ENCODE data around the gene BDKRB1. TPM values are rescaled to one million over a fixed set of nuclear protein-coding genes. Genes with fewer than 3 reads are reported as not detected.

The BDKRB1 gene
- total and polyA plus RNA-seq, 2 donors from 2014 or later = 1.2 to 1.5 TPM

- Histone ChIP-seq H3K27me3 (ENCODE audit: control insufficient read depth, insufficient read depth, low read length) (no peaks in the 10 kb centered on the region), H3K36me3 (ENCODE audit: control insufficient read depth in 2 of 3, insufficient read depth in 3 of 3, low read length in 3 of 3) (no peaks in the 10 kb centered on the region), H3K4me1 (ENCODE audit: control insufficient read depth in 2 of 3, insufficient read depth in 2 of 3, low read depth in 1 of 3, low read length in 3 of 3) (peaks cover 0 to 2% (median 0%) of the 10 kb centered on the region in 3 donors), H3K9me3 (ENCODE audit: control insufficient read depth in 2 of 3, insufficient read depth in 1 of 3, low read length in 3 of 3) (no peaks in the 10 kb centered on the region), H3K4me3 (ENCODE audit: low read length in 3 of 3) (peak overlapping the region in 1 of 3 donors; percentile 30), H3K27ac (ENCODE audit: low read depth in 2 of 2, low read length in 2 of 2) (no peak overlapping the region), H3K9ac (ENCODE audit: low read length in 3 of 3) (peak overlapping the region in 1 of 3 donors; percentile 55)
- DNase-seq = peak in 1 of 5 donors; percentile 62
- TF ChIP-seq, protein P1, sequence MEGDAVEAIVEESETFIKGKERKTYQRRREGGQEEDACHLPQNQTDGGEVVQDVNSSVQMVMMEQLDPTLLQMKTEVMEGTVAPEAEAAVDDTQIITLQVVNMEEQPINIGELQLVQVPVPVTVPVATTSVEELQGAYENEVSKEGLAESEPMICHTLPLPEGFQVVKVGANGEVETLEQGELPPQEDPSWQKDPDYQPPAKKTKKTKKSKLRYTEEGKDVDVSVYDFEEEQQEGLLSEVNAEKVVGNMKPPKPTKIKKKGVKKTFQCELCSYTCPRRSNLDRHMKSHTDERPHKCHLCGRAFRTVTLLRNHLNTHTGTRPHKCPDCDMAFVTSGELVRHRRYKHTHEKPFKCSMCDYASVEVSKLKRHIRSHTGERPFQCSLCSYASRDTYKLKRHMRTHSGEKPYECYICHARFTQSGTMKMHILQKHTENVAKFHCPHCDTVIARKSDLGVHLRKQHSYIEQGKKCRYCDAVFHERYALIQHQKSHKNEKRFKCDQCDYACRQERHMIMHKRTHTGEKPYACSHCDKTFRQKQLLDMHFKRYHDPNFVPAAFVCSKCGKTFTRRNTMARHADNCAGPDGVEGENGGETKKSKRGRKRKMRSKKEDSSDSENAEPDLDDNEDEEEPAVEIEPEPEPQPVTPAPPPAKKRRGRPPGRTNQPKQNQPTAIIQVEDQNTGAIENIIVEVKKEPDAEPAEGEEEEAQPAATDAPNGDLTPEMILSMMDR (IDR thresholded peaks at IDR 0.05; ENCODE audit: borderline replicate concordance, extremely low read depth, insufficient read depth) = no peak
- intact Hi-C loops (cut with DNase I) = no loop called here
- FAIRE-seq = no peak
Observed at GRCh38 chr14:96267336-96267735, 11.3 kb downstream of the BDKRB1 start.

DNA sequence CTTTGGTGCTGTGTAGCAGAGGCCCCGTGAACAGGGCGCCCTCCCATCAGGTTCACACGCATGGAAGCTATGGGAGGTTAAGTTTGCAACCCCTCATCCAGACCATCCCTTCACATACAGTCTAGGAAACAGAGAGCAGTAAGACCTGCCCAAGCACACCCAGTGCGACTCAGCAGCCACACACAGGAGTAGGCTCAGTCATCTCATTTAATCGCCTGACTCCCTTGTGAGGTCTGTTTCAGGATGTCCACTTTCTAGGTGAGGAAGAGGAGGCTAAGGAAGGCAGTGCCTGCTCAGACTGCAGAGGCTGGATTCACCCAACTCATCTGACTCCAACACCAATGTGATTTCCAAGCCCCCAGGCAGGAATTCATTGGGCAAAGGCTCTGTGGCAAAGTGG, 11.9 kb downstream of the BDKRB1 start:
- Histone ChIP-seq H3K9ac (ENCODE audit: low read length in 3 of 3) (peak overlapping the region in 1 of 3 donors; percentile 55), H3K9me3 (ENCODE audit: control insufficient read depth in 2 of 3, insufficient read depth in 1 of 3, low read length in 3 of 3) (no peaks in the 10 kb centered on the region), H3K27ac (ENCODE audit: low read depth in 2 of 2, low read length in 2 of 2) (peak overlapping the region; percentile 51 to 57), H3K4me3 (ENCODE audit: low read length in 3 of 3) (peak overlapping the region in 2 of 3 donors; percentile 8 to 30), H3K36me3 (ENCODE audit: control insufficient read depth in 2 of 3, insufficient read depth in 3 of 3, low read length in 3 of 3) (no peaks in the 10 kb centered on the region), H3K27me3 (ENCODE audit: control insufficient read depth, insufficient read depth, low read length) (no peaks in the 10 kb centered on the region), H3K4me1 (ENCODE audit: control insufficient read depth in 2 of 3, insufficient read depth in 2 of 3, low read depth in 1 of 3, low read length in 3 of 3) (peaks cover 0 to 2% (median 0%) of the 10 kb centered on the region in 3 donors)
- TF ChIP-seq, protein P1 (IDR thresholded peaks at IDR 0.05; ENCODE audit: borderline replicate concordance, extremely low read depth, insufficient read depth) = no peak
- DNase-seq (no peak), FAIRE-seq (no peak)
- intact Hi-C loops (cut with DNase I) = no loop called here

GRCh38 chr14:96268431-96269358, 12.7 kb downstream of the BDKRB1 start:
- DNase-seq (peak in 3 of 5 donors; percentile 66 to 85 (median 71)), FAIRE-seq (no peak)
- H3K27ac ChIP-seq (ENCODE audit: low read depth in 2 of 2, low read length in 2 of 2) = peak overlapping the region; percentile 55 to 57
- H3K27me3 ChIP-seq (ENCODE audit: control insufficient read depth, insufficient read depth, low read length) = no peaks in the 10 kb centered on the region
- intact Hi-C loops (cut with DNase I) = no loop called here
- peaks cover 0 to 2% (median 0%) of the 10 kb centered on the region in 3 donors for H3K4me1 ChIP-seq (ENCODE audit: control insufficient read depth in 2 of 3, insufficient read depth in 2 of 3, low read depth in 1 of 3, low read length in 3 of 3)
- H3K36me3 ChIP-seq (ENCODE audit: control insufficient read depth in 2 of 3, insufficient read depth in 3 of 3, low read length in 3 of 3) = no peaks in the 10 kb centered on the region
- H3K9me3 ChIP-seq (ENCODE audit: control insufficient read depth in 2 of 3, insufficient read depth in 1 of 3, low read length in 3 of 3) = no peaks in the 10 kb centered on the region
- peak overlapping the region in 1 of 3 donors; percentile 55 for H3K9ac ChIP-seq (ENCODE audit: low read length in 3 of 3)
- peak overlapping the region in 2 of 3 donors; percentile 8 to 30 for H3K4me3 ChIP-seq (ENCODE audit: low read length in 3 of 3)
- TF ChIP-seq, protein P1 (IDR thresholded peaks at IDR 0.05; ENCODE audit: borderline replicate concordance, extremely low read depth, insufficient read depth) = no peak
